Heart right ventricle (tissue), 16 donors: Measurements from ENCODE around the gene SOCS2. TPM values are rescaled to one million over a fixed set of nuclear protein-coding genes. Genes with fewer than 3 reads are reported as not detected.
A peak's percentile ranks its signal among the peaks of the same experiment; 100 is the strongest.
"Not testable (repeated sequence)": the region's sequence is repeated elsewhere in the genome, so short reads cannot be mapped to it uniquely, and the experiment has no call there.

Experiments
- ATAC-seq, 8 donors: fragments of 200-7000 bp; cut with Tn5 transposase; one replicate each; pipeline ENCODE4 v1.9.1; 2020; ENCODE audit warnings: mild to moderate bottlenecking in 8 of 8, moderate library complexity in 8 of 8, moderate number of reproducible peaks in 1 of 8
- DNase-seq, 2 donors: peaks; one replicate each; pipeline ENCODE4 v3.0.0-alpha.2; 2020
- H3K27ac ChIP-seq, 10 donors: fragments of 200-600 bp; sonication (generic) in 2 of 10; one replicate each; pipeline versions ENCODE4 v1.5.0 to v1.8.0; 2020 to 2022; ENCODE audit warnings: mild to moderate bottlenecking in 3 of 10
- H3K27me3 ChIP-seq, 7 donors: fragments of 200-600 bp; one replicate each; pipeline ENCODE4 v1.8.0; 2021 to 2022; ENCODE audit warnings: mild to moderate bottlenecking in 2 of 7
- H3K36me3 ChIP-seq, 9 donors: fragments of 200-600 bp; sonication (generic) in 1 of 9; one replicate each; pipeline versions ENCODE4 v1.5.0 to v1.8.0; 2020 to 2022; ENCODE audit warnings: mild to moderate bottlenecking in 2 of 9
- H3K4me1 ChIP-seq, 9 donors: fragments of 200-600 bp; sonication (generic) in 1 of 9; one replicate each; pipeline versions ENCODE4 v1.5.0 to v1.8.0; 2020 to 2022; ENCODE audit warnings: mild to moderate bottlenecking in 4 of 9
- H3K4me3 ChIP-seq, 10 donors: fragments of 200-600 bp; sonication (generic) in 2 of 10; one replicate each; pipeline versions ENCODE4 v1.5.0 to v1.8.0; 2020 to 2022; ENCODE audit warnings: mild to moderate bottlenecking in 7 of 10, moderate library complexity in 2 of 10
- H3K9me3 ChIP-seq, 11 donors: fragments of 200-600 bp in 10 of 11; sonication (generic) in 2 of 11; one replicate each; pipeline versions ENCODE4 v1.5.0 to v1.8.0; 2013 to 2022; ENCODE audit warnings: mild to moderate bottlenecking in 2 of 11, control low read depth in 1 of 11, moderate library complexity in 1 of 11
- WGBS, 2 donors: extraction: QIAGEN DNeasy Blood & Tissue Kit; methylation state at CpG; one replicate each; pipeline ENCODE4 v1.1.7; 2013; ENCODE audit warnings: inconsistent platforms in 1 of 2; 5-methylcytosine and 5-hydroxymethylcytosine counted together
- intact Hi-C, 10 donors: fragments of 100-400 bp; cut with DNase I; formaldehyde crosslinking; loops; one replicate each; pipeline versions ENCODE4 v1.11.1 to v1.14.2; 2022
- polyA plus RNA-seq, 2 donors: library from polyadenylated mRNA; stranded (reverse); fragments of 200-250 nt; gene quantifications; one replicate each; pipeline ENCODE4 v1.2.3, GENCODE V29; 2013
- total RNA-seq, 10 donors: library from RNA; stranded (reverse); fragmentation: NEBNext Ultra II Directional in 3 of 10; extraction: Animal tissue kit (Norgen Biotek cat#: 25700) in 3 of 10; gene quantifications; one replicate each; pipeline versions ENCODE4 v1.2.1 to v1.2.4, GENCODE V29; 2021 to 2023
- TF ChIP-seq, protein P1 (sequence below), 9 donors: fragments of 200-600 bp; sonication (generic) in 2 of 9; IDR thresholded peaks; one replicate each; pipeline versions ENCODE4 v1.5.0 to v1.8.0; 2021 to 2022; ENCODE audit warnings: antibody characterized with exemption in 9 of 9, mild to moderate bottlenecking in 5 of 9, moderate library complexity in 1 of 9
- donor health status: Arrhythmogenic right ventricular cardiomyopathy.
- donor health status: ischemic (EF 13 %, LVEDD 7.1; RV severe dilation, severe dysfunction).
- donor health status: healthy with polysubstance abuse.
- donor health status: DM: no; HTN: yes; CAD: no.
- donor health status: DM: no; HTN: no; CAD: no.
- donor health status: ischemic (EF 25% LVEDD 6.9; RV normal size, moderate dysfunction).
- donor health status: ischemic (EF 25% LVEDD 5.7; RV mildly dilated, moderate dysfunction).
- donor health status: healthy.
- donor health status: DM: yes; HTN: yes; CAD: no.
- donor health status: Ischemic cardiomyopathy.
- donor health status: ischemic (EF 35%, LVEDD 5.7; RV mildly dilated, moderate dysfunction).
- donor health status: nonischemic (EF 11% LVEDD 7.7; RV severe dilation, severe dysfunction).
- donor health status: DM: yes; HTN: yes; CAD: no.
- donor health status: PGD.
- donor health status: ischemic (EF 29% LVEDD 5.4; RV normal size, mild dysfunction).
- donor health status: nonischemic (EF 23%, LVEDD 6.1; RV moderate dilation, normal function).

Gene SOCS2
- total and polyA plus RNA-seq, 12 donors: 8.6 to 35.1 (median 18.3) TPM

DNA sequence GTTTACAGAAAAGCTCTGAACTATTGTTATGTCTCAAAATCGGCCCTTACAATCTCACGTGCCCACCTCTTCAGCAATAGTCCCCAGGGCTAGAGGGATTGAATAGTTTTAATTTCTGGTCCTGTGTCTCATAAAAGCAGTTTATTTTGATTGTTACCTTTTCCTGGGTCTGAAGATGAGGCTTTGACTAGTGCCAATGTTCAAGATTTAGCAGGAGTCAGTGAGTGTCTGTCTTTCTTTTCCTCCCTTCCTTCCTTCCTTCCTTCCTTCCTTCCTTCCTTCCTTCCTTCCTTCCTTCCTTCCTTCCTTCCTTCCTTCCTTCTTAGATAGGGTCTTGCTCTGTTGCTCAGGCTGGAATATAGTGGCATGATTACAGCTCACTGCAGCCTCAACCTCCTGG, 24.7 kb upstream of the SOCS2 start:
- Histone ChIP-seq H3K9me3 (no peaks in the 10 kb centered on the region), H3K4me1 (no peaks in the 10 kb centered on the region), H3K27ac (no peak overlapping the region), H3K27me3 (no peaks in the 10 kb centered on the region), H3K36me3 (peaks cover 0 to 30% (median 0%) of the 10 kb centered on the region in 9 donors), H3K4me3 (no peak overlapping the region)
- 97 to 98% methylated on average over 2 of the region's 2 CpGs for WGBS, 2 donors
- no peak for ATAC-seq
- TF ChIP-seq, protein P1, sequence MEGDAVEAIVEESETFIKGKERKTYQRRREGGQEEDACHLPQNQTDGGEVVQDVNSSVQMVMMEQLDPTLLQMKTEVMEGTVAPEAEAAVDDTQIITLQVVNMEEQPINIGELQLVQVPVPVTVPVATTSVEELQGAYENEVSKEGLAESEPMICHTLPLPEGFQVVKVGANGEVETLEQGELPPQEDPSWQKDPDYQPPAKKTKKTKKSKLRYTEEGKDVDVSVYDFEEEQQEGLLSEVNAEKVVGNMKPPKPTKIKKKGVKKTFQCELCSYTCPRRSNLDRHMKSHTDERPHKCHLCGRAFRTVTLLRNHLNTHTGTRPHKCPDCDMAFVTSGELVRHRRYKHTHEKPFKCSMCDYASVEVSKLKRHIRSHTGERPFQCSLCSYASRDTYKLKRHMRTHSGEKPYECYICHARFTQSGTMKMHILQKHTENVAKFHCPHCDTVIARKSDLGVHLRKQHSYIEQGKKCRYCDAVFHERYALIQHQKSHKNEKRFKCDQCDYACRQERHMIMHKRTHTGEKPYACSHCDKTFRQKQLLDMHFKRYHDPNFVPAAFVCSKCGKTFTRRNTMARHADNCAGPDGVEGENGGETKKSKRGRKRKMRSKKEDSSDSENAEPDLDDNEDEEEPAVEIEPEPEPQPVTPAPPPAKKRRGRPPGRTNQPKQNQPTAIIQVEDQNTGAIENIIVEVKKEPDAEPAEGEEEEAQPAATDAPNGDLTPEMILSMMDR (IDR thresholded peaks at IDR 0.05): no peak
- no peak for DNase-seq
- intact Hi-C loops: no loop called here

DNA sequence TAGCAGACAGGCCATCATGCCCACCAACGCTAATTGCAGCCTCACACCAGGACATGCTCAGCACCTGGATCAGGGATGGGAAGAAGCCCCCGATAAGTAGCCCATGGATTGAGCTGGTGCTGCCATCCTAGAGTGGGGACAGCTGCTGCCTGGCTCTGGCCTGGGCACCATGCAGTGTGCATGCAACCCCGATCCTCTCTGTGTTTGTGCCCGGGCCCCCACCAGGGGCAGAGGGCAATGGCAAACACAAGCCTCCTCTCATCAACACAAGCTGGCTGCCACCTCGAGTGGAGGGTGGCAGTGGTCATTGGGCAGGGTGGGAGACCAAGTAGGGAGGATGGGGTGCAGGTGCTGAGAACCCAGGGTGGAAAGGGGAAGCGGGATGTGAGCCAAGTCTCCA, 23.3 kb upstream of the SOCS2 start:
- intact Hi-C loops: no loop called here

DNA sequence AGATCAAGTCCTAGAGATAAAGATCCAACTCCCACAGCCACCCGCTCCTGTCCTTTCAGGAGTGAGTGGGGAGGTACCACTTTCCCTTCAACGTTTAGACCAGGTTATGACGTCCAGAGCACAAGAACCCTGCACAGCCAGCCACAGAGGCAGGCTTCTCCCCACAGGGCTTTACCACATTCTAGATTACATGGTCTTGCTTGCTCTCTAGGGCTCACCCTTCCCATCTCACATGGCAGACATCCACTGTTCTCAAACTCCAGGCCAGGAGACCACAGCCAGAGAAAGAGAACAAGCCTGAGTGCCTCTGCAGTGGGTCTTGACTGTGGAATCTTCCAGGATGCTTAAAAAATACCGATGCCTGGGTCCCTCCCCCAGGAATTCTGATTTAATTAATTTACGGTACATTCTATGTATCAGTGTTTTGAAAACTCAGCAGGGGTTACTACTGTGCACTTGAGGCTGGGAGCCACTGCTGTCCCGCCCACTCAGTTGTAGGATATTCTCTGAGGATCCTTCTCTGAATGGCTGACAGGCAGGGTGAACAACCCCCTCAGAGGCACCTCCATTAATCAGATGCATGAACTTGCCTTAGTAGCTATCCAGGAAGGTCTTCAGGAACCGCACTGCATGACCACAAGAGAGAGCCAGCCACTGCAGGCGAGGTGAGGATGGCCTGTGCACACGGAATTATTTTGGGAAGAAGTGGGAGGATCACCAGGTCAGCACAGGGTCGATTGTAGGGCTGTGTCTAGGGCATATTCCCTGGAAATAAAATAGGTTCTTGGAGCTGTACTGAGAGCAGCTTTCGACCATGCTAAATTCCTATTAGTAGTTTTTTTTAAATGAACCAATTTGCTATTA, 21.5 kb upstream of the SOCS2 start:
- no peak overlapping the region for H3K4me3 ChIP-seq
- H3K27ac ChIP-seq: no peak overlapping the region
- H3K36me3 ChIP-seq: peaks cover 0 to 14% (median 0%) of the 10 kb centered on the region in 9 donors
- DNase-seq (no peak), ATAC-seq (peak in 1 of 8 donors; percentile 47)
- no peaks in the 10 kb centered on the region for H3K4me1 ChIP-seq
- no peaks in the 10 kb centered on the region for H3K27me3 ChIP-seq
- intact Hi-C loops: no loop called here
- WGBS, 2 donors: 80 to 83% methylated on average over 11 of the region's 11 CpGs
- no peaks in the 10 kb centered on the region for H3K9me3 ChIP-seq
- TF ChIP-seq, protein P1 (IDR thresholded peaks at IDR 0.05): no peak

More for the DNA sequence above, 23.3 kb upstream of the SOCS2 start:
- WGBS, 2 donors: 85 to 88% methylated on average over 6 of the region's 6 CpGs
- H3K27me3 ChIP-seq: no peaks in the 10 kb centered on the region
- DNase-seq: no peak
- peaks cover 0 to 16% (median 0%) of the 10 kb centered on the region in 9 donors for H3K36me3 ChIP-seq
- no peaks in the 10 kb centered on the region for H3K9me3 ChIP-seq
- ATAC-seq: peak in 1 of 8 donors; percentile 14
- H3K4me1 ChIP-seq: no peaks in the 10 kb centered on the region
- TF ChIP-seq, protein P1 (IDR thresholded peaks at IDR 0.05): no peak
- no peak overlapping the region for H3K27ac ChIP-seq
- no peak overlapping the region for H3K4me3 ChIP-seq

DNA sequence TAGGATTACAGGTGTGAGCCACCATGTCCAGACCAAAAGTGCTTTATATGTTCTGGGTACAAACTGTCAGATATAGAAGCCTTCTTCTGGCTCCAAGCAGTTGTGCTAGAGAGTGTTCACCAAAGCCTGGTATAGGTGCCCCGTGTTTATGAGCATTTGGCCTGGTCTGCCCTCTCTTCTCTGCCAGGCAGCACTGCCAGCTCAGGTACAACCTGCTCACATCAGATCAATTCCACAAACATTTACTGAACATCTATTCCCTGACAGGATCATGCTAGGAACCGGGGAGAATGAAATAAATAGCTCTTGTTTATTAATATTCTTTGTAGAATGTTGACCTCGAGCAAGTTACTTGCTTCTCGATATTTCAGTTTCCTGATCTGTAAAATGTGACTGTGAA, 20.0 kb upstream of the SOCS2 start:
- Histone ChIP-seq H3K36me3 (peaks cover 0 to 20% (median 0%) of the 10 kb centered on the region in 9 donors), H3K9me3 (peaks cover 0 to 2% (median 0%) of the 10 kb centered on the region in 11 donors), H3K4me1 (no peaks in the 10 kb centered on the region), H3K27me3 (no peaks in the 10 kb centered on the region), H3K4me3 (no peak overlapping the region), H3K27ac (no peak overlapping the region)
- TF ChIP-seq, protein P1 (IDR thresholded peaks at IDR 0.05): no peak
- DNase-seq: no peak
- intact Hi-C loops: no loop called here
- WGBS, 2 donors: 79 to 80% methylated on average over 4 of the region's 4 CpGs
- no peak for ATAC-seq

DNA sequence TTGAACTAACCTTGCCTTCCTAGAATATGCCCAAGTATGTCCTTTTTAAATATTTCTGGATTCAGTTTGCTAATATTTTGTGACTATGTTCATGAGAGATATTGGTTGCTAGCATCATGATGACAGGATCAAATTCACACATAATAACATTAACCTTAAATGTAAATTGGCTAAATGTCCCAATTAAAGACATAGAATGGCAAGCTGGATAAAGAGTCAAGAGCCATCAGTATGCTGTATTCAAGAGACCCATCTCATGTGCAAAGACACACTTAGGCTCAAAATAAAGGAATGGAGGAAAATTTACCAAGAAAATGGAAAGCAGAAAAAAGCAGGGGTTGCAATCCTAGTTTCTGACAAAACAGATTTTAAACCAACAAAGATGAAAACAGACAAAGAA, 14.6 kb upstream of the SOCS2 start:
- H3K27ac ChIP-seq, DNase-seq, H3K4me3 ChIP-seq, ATAC-seq, H3K4me1 ChIP-seq, H3K27me3 ChIP-seq: not testable (repeated sequence)
- peaks cover 0 to 30% (median 16%) of the 10 kb centered on the region in 11 donors for H3K9me3 ChIP-seq
- peaks cover 0 to 49% (median 0%) of the 10 kb centered on the region in 9 donors for H3K36me3 ChIP-seq
- intact Hi-C loops: loop anchor here in 1 of 10 donors (2.0 kb wide), 1 partner anchor 27 kb away; no protein-coding TSS in a partner anchor

DNA sequence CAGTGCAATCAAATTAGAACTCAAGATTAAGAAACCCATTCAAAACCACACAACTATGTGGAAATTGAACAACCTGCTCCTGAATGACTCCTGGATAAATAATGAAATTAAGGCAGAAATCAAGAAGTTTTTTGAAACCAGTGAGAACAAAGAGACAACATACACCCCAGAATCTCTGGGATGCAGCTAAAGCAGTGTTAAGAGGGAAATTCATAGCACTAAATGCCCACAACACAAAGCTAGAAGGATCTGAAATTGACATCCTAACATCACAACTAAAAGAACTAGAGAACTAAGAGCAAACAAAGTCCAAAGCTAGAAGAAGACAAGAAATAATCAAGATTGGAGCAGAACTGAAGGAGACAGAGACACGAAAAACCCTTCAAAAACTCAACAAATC, 13.8 kb upstream of the SOCS2 start:
- intact Hi-C loops: loop anchor here in 1 of 10 donors (2.0 kb wide), 1 partner anchor 28 kb away; no protein-coding TSS in a partner anchor
- H3K36me3 ChIP-seq: peaks cover 0 to 49% (median 0%) of the 10 kb centered on the region in 9 donors
- DNase-seq, ATAC-seq, H3K4me1 ChIP-seq, H3K27ac ChIP-seq, H3K27me3 ChIP-seq, H3K4me3 ChIP-seq: not testable (repeated sequence)
- WGBS, 2 donors: 92 to 100% methylated on average over 1 of the region's 1 CpG
- H3K9me3 ChIP-seq: peaks cover 0 to 30% (median 16%) of the 10 kb centered on the region in 11 donors
